ENCODE results near the gene SNRPA. TPM values are rescaled to one million over a fixed set of nuclear protein-coding genes. Genes with fewer than 3 reads are reported as not detected.

Gene SNRPA
- total RNA-seq, 1 experiment from 2014 or later, result 134 TPM

GRCh38 chr19:40717880-40718773 is 32.9 kb upstream of the SNRPA start:
- Histone ChIP-seq H3K36me3 (ENCODE audit: control insufficient read depth, insufficient read depth, low read length) (peaks cover 4% of the 10 kb centered on the region; the same call in 1 of the 2 replicates), H3K9me3 (no peaks in the 10 kb centered on the region), H3K4me1 (peaks cover 6% of the 10 kb centered on the region; the same call in 1 of the 2 replicates), H3K4me3 (ENCODE audit: low read depth, low read length) (peak overlapping the region; percentile 71), H3K27me3 (replicated peaks; ENCODE audit: control insufficient read depth, insufficient read depth, low read length) (no peaks in the 10 kb centered on the region)
- CTCF ChIA-PET, result interaction anchor here (0.6 to 1.4 kb wide), 2 partner anchors 15 to 24 kb away, joined by 3 read pairs; no protein-coding TSS in a partner anchor
- TSS peak; percentile 9 for BruUV-seq (replicated peaks)
- H3K4me3 Mint-ChIP-seq (ENCODE audit: unreplicated experiment), result peak overlapping the region; percentile 84
- peak overlapping the region; percentile 93 for H3K27ac Mint-ChIP-seq (ENCODE audit: unreplicated experiment)
- no peaks in the 10 kb centered on the region for H3K9me3 Mint-ChIP-seq (ENCODE audit: unreplicated experiment)
- DNase-seq, result peak; percentile 52 to 55
- TF ChIP-seq CTCF (IDR thresholded peaks at IDR 0.05; ENCODE audit: insufficient read depth in 1 of 2, low read depth in 1 of 2, low read length in 1 of 2, severe bottlenecking in 1 of 2, unreplicated experiment in 1 of 2), result no peak
- no peaks in the 10 kb centered on the region for H3K27me3 Mint-ChIP-seq (ENCODE audit: insufficient read depth, unreplicated experiment)
- POLR2A ChIA-PET, result interaction anchor here (0.6 to 2.4 kb wide), 14 partner anchors 10 to 81 kb away, joined by 3 to 33 read pairs (median 5); partner anchors contain the start of genes ACTMAP, EGLN2, NUMBL and RAB4B
- H3K36me3 Mint-ChIP-seq (ENCODE audit: insufficient read depth, unreplicated experiment), result peaks cover 73% of the 10 kb centered on the region
- intact Hi-C loops (cut with micrococcal nuclease; ENCODE audit: unreplicated experiment), result loop anchor here (2.0 kb wide), 2 partner anchors 81 to 545 kb away; partner anchors contain the start of gene EGLN2
- H3K4me1 Mint-ChIP-seq (ENCODE audit: low read depth, unreplicated experiment), result peaks cover 18% of the 10 kb centered on the region

- POLR2A ChIA-PET, result interaction anchor here (0.6 to 1.5 kb wide), 7 partner anchors 9 to 59 kb away, joined by 3 to 21 read pairs (median 5); partner anchors contain the start of genes ACTMAP, RAB4B and SNRPA
- H3K4me1 ChIP-seq, result peaks cover 6% of the 10 kb centered on the region; the same call in 1 of the 2 replicates
- Mint-ChIP-seq H3K36me3 (ENCODE audit: insufficient read depth, unreplicated experiment) (peaks cover 75% of the 10 kb centered on the region), H3K4me3 (ENCODE audit: unreplicated experiment) (peak overlapping the region; percentile 84), H3K27me3 (ENCODE audit: insufficient read depth, unreplicated experiment) (no peaks in the 10 kb centered on the region), H3K9me3 (ENCODE audit: unreplicated experiment) (no peaks in the 10 kb centered on the region), H3K4me1 (ENCODE audit: low read depth, unreplicated experiment) (peaks cover 18% of the 10 kb centered on the region), H3K27ac (ENCODE audit: unreplicated experiment) (peak overlapping the region; percentile 93)
- BruUV-seq (replicated peaks), result no TSS peak
- TF ChIP-seq CTCF (IDR thresholded peaks at IDR 0.05; ENCODE audit: insufficient read depth in 1 of 2, low read depth in 1 of 2, low read length in 1 of 2, severe bottlenecking in 1 of 2, unreplicated experiment in 1 of 2), result no peak
- CTCF ChIA-PET, result no interaction called here
- no peaks in the 10 kb centered on the region for H3K27me3 ChIP-seq (replicated peaks; ENCODE audit: control insufficient read depth, insufficient read depth, low read length)
- peak overlapping the region; percentile 71 for H3K4me3 ChIP-seq (ENCODE audit: low read depth, low read length)
- H3K36me3 ChIP-seq (ENCODE audit: control insufficient read depth, insufficient read depth, low read length), result peaks cover 7% of the 10 kb centered on the region
- no peaks in the 10 kb centered on the region for H3K9me3 ChIP-seq
- peak; percentile 97 for DNase-seq
- intact Hi-C loops (cut with micrococcal nuclease; ENCODE audit: unreplicated experiment), result loop anchor here (2.0 kb wide), 1 partner anchor 544 kb away; no protein-coding TSS in a partner anchor
Observed at GRCh38 chr19:40718774-40719391, 32.1 kb upstream of the SNRPA start.

- Histone ChIP-seq H3K9me3 (no peaks in the 10 kb centered on the region), H3K27me3 (replicated peaks; ENCODE audit: control insufficient read depth, insufficient read depth, low read length) (no peaks in the 10 kb centered on the region), H3K36me3 (ENCODE audit: control insufficient read depth, insufficient read depth, low read length) (peaks cover 8% of the 10 kb centered on the region), H3K4me1 (peaks cover 6% of the 10 kb centered on the region; the same call in 1 of the 2 replicates), H3K4me3 (ENCODE audit: low read depth, low read length) (peak overlapping the region; percentile 71)
- DNase-seq, result no peak
- TF ChIP-seq CTCF (IDR thresholded peaks at IDR 0.05; ENCODE audit: insufficient read depth in 1 of 2, low read depth in 1 of 2, low read length in 1 of 2, severe bottlenecking in 1 of 2, unreplicated experiment in 1 of 2), result no peak
- peaks cover 76% of the 10 kb centered on the region for H3K36me3 Mint-ChIP-seq (ENCODE audit: insufficient read depth, unreplicated experiment)
- peak overlapping the region; percentile 84 for H3K4me3 Mint-ChIP-seq (ENCODE audit: unreplicated experiment)
- intact Hi-C loops (cut with micrococcal nuclease; ENCODE audit: unreplicated experiment), result loop anchor here (2.0 kb wide), 1 partner anchor 543 kb away; no protein-coding TSS in a partner anchor
- H3K27ac Mint-ChIP-seq (ENCODE audit: unreplicated experiment), result peak overlapping the region; percentile 93
- BruUV-seq (replicated peaks), result no TSS peak
- CTCF ChIA-PET, result no interaction called here
- no peaks in the 10 kb centered on the region for H3K9me3 Mint-ChIP-seq (ENCODE audit: unreplicated experiment)
- H3K27me3 Mint-ChIP-seq (ENCODE audit: insufficient read depth, unreplicated experiment), result no peaks in the 10 kb centered on the region
- peaks cover 18% of the 10 kb centered on the region for H3K4me1 Mint-ChIP-seq (ENCODE audit: low read depth, unreplicated experiment)
- POLR2A ChIA-PET, result interaction anchor here (0.6 to 1.5 kb wide), 6 partner anchors 9 to 59 kb away, joined by 3 to 21 read pairs (median 4); partner anchors contain the start of genes ACTMAP, RAB4B and SNRPA
Observed at GRCh38 chr19:40719414-40719894, 31.5 kb upstream of the SNRPA start.

Data from Caco-2 (cell line).